Measurements from ENCODE around the gene SLC8A1.

- no peak for TF ChIP-seq RCOR1 (conservative IDR thresholded peaks at IDR 0.05; ENCODE audit: low read depth, low read length)
- TF ChIP-seq EP300 (IDR thresholded peaks at IDR 0.05; ENCODE audit: borderline replicate concordance in 1 of 2, control insufficient read depth in 1 of 2, low read depth in 2 of 2, low read length in 2 of 2), result no peak
- TF ChIP-seq, protein P1, sequence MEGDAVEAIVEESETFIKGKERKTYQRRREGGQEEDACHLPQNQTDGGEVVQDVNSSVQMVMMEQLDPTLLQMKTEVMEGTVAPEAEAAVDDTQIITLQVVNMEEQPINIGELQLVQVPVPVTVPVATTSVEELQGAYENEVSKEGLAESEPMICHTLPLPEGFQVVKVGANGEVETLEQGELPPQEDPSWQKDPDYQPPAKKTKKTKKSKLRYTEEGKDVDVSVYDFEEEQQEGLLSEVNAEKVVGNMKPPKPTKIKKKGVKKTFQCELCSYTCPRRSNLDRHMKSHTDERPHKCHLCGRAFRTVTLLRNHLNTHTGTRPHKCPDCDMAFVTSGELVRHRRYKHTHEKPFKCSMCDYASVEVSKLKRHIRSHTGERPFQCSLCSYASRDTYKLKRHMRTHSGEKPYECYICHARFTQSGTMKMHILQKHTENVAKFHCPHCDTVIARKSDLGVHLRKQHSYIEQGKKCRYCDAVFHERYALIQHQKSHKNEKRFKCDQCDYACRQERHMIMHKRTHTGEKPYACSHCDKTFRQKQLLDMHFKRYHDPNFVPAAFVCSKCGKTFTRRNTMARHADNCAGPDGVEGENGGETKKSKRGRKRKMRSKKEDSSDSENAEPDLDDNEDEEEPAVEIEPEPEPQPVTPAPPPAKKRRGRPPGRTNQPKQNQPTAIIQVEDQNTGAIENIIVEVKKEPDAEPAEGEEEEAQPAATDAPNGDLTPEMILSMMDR (IDR thresholded peaks at IDR 0.05 in 2 of 3, conservative IDR thresholded peaks at IDR 0.05 in 1 of 3; ENCODE audit: control insufficient read depth in 2 of 3, extremely low read depth in 1 of 3, insufficient read depth in 1 of 3, low read depth in 3 of 3, low read length in 3 of 3), result no peak
- TF ChIP-seq CREM (IDR thresholded peaks at IDR 0.05; ENCODE audit: low read depth), result no peak
- TF ChIP-seq SMC3 (IDR thresholded peaks at IDR 0.05; ENCODE audit: borderline replicate concordance, low read length), result no peak
- TF ChIP-seq CHD4 (IDR thresholded peaks at IDR 0.05), result no peak
- no peak for TF ChIP-seq CHD2 (IDR thresholded peaks at IDR 0.05; ENCODE audit: borderline replicate concordance, low read depth, low read length)
- TF ChIP-seq ZSCAN29 (IDR thresholded peaks at IDR 0.05), result no peak
- TF ChIP-seq KLF5 (IDR thresholded peaks at IDR 0.05; ENCODE audit: partially characterized antibody), result no peak
- TF ChIP-seq CEBPZ (IDR thresholded peaks at IDR 0.05; ENCODE audit: low read depth, low read length), result no peak
- no peak for TF ChIP-seq JUNB (IDR thresholded peaks at IDR 0.05)
- TF ChIP-seq BHLHE40 (IDR thresholded peaks at IDR 0.05; ENCODE audit: borderline replicate concordance in 1 of 2, low read depth in 2 of 2, low read length in 1 of 2), result no peak
These were observed 272.9 kb downstream of the SLC8A1 start for GRCh38 chr2:40178971-40179370.

All from GM12878 (cell line).